HepG2 (cell line): Measurements from ENCODE around the gene PRELID2. TPM values are rescaled to one million over a fixed set of nuclear protein-coding genes. Genes with fewer than 3 reads are reported as not detected.

ENCODE experiments used
- CREM ChIP-seq, 2 experiments: sonication (generic) in 1 of 2; formaldehyde crosslinking in 1 of 2; IDR thresholded peaks; 2 replicates each; pipeline versions ENCODE4 v1.4.0 to v1.6.1; 2016 to 2020; ENCODE audit warnings: antibody characterized with exemption in 1 of 2, mild to moderate bottlenecking in 1 of 2, missing genetic modification reagents in 1 of 2
- ETV5 ChIP-seq: IDR thresholded peaks from 2 replicates; pipeline ENCODE4 v1.6.1; 2018; ENCODE audit warnings: missing biosample characterization, missing genetic modification reagents, inconsistent platforms, borderline replicate concordance
- FIP1L1 ChIP-seq: fragments of 200-400 bp; formaldehyde crosslinking; IDR thresholded peaks from 2 replicates; pipeline ENCODE4 v1.6.1; 2018; ENCODE audit warnings: low read depth, mild to moderate bottlenecking, low read length, moderate library complexity, borderline replicate concordance; ENCODE audit not compliant: insufficient read depth
- MXD4 ChIP-seq: IDR thresholded peaks from 2 replicates; pipeline ENCODE4 v1.6.1; 2016; ENCODE audit warnings: mild to moderate bottlenecking, missing biosample characterization, missing genetic modification reagents
- NFE2L1 ChIP-seq: sonication (generic); formaldehyde crosslinking; IDR thresholded peaks from 2 replicates; pipeline ENCODE4 v1.4.0; 2020; ENCODE audit warnings: missing genetic modification reagents, mild to moderate bottlenecking, borderline replicate concordance
- TGIF2 ChIP-seq: IDR thresholded peaks from 2 replicates; pipeline ENCODE4 v1.6.1; 2016; ENCODE audit warnings: control low read depth, missing compliant biosample characterization
- TOE1 ChIP-seq: sonication (generic); formaldehyde crosslinking; IDR thresholded peaks from 2 replicates; pipeline ENCODE4 v1.4.0; 2020; ENCODE audit warnings: mild to moderate bottlenecking, missing genetic modification reagents
- ZBTB1 ChIP-seq: sonication (generic); formaldehyde crosslinking; IDR thresholded peaks from 2 replicates; pipeline ENCODE4 v1.4.0; 2020; ENCODE audit warnings: missing genetic modification reagents, borderline replicate concordance
- ZBTB38 ChIP-seq: sonication (generic); formaldehyde crosslinking; IDR thresholded peaks from 2 replicates; pipeline ENCODE4 v1.5.1; 2020; ENCODE audit warnings: mild to moderate bottlenecking, missing genetic modification reagents
- ZFP41 ChIP-seq: sonication (generic); formaldehyde crosslinking; IDR thresholded peaks from 2 replicates; pipeline ENCODE4 v1.4.0; 2020; ENCODE audit warnings: mild to moderate bottlenecking, missing genetic modification reagents, borderline replicate concordance
- ZKSCAN8 ChIP-seq: IDR thresholded peaks from 2 replicates; pipeline ENCODE4 v1.6.1; 2016; ENCODE audit warnings: borderline replicate concordance, missing genetic modification reagents, missing compliant biosample characterization
- ZNF484 ChIP-seq: sonication (generic); formaldehyde crosslinking; IDR thresholded peaks from 2 replicates; pipeline ENCODE4 v1.5.1; 2020; ENCODE audit warnings: mild to moderate bottlenecking, low read depth, missing genetic modification reagents, borderline replicate concordance
- ZSCAN9 ChIP-seq: IDR thresholded peaks from 2 replicates; pipeline ENCODE4 v1.6.1; 2016; ENCODE audit warnings: borderline replicate concordance
- polyA plus RNA-seq, 8 experiments: library from polyadenylated mRNA; depleted of rRNA in 3 of 8; stranded (reverse) in 7 of 8; unstranded in 1 of 8; fragments of >200 nt; fragmentation: Illumina TruSeq in 4 of 8; extraction: Trizol in 4 of 8; gene quantifications; 2 replicates each; pipeline versions ENCODE4 v1.2.1 to v1.2.3, GENCODE V29; 2011 to 2016; ENCODE audit warnings: low read depth in 4 of 8, missing spikeins in 1 of 8, mixed read lengths in 1 of 8; ENCODE audit not compliant: insufficient read depth in 1 of 8
- total RNA-seq, 5 experiments: library from RNA; depleted of rRNA; stranded (reverse); fragments of >200 nt; fragmentation: Illumina TruSeq; extraction: Trizol; gene quantifications; 2 replicates each; pipeline ENCODE4 v1.2.3, GENCODE V29; 2016; ENCODE audit warnings: low read depth in 1 of 5
- TF ChIP-seq, protein P1 (sequence below): IDR thresholded peaks from 2 replicates; pipeline ENCODE4 v1.6.1; 2016; ENCODE audit warnings: missing compliant biosample characterization, missing genetic modification reagents, borderline replicate concordance
- TF ChIP-seq, protein P2 (sequence below): fragments of 450-650 bp; IDR thresholded peaks from 2 replicates; pipeline ENCODE4 v1.6.1; 2017; ENCODE audit warnings: mild to moderate bottlenecking
- TF ChIP-seq, protein P3 (sequence below): sonication (generic); formaldehyde crosslinking; IDR thresholded peaks from 2 replicates; pipeline ENCODE4 v1.4.0; 2020; ENCODE audit warnings: mild to moderate bottlenecking, missing genetic modification reagents
- TF ChIP-seq, protein P4 (sequence below): sonication (generic); formaldehyde crosslinking; conservative IDR thresholded peaks from 2 replicates; pipeline ENCODE4 v1.4.0; 2020; ENCODE audit warnings: missing genetic modification reagents
- TF ChIP-seq, protein P5 (sequence below): sonication (generic); formaldehyde crosslinking; IDR thresholded peaks from 2 replicates; pipeline ENCODE4 v1.5.1; 2020; ENCODE audit warnings: missing genetic modification reagents, mild to moderate bottlenecking, borderline replicate concordance

PRELID2 gene
- total and polyA plus RNA-seq, 2 of the 13 experiments (the other 11 are each of a cell fraction or from before 2014, with no cell fraction given) = 10.0 to 22.9 TPM

DNA sequence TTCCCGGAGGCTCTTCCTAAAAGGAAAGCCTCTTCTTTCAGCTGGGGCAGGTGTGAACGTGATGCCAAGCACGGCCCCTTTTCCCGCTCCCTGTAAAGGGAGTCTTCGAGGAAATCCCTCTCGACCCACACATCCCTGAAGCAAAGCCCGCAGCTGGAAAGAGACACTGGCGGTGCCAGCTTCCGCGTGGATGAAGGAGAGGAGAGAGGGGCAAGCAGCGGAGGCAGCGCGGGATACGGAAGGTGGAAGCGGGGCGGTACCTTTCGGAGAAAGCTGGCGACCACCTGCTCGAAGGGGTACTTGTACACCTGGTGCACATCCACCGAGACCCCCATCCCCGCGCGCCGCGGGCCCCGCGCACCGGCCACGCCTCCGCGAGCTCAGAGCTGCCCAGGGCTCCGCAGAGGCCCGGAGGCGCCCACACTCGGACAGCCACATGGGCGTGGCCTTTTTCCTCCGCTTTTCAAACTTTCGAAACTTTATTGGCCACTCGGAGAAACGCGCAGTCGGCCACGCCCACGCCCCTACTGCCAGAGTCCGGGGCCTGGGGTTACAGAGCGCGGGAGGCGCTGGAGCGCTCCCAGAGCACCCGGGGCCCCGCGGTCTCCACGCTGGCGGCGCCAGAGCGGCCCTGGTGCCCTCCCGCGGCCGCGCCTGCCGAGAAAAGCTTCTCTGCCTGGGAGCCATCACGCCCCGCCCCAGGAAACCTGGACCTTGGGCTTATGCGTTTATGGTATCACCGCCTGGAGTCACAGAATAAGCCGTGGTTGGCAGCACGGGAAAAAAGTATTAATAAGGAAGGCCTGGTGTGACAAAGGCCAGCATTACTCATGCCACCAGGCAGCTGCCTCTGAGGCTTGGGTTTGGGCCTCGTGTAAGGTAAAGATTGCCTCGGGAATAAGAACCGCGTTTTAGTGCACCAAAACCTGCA, at the start of gene PRELID2 (continued):
- TF ChIP-seq, protein P1, sequence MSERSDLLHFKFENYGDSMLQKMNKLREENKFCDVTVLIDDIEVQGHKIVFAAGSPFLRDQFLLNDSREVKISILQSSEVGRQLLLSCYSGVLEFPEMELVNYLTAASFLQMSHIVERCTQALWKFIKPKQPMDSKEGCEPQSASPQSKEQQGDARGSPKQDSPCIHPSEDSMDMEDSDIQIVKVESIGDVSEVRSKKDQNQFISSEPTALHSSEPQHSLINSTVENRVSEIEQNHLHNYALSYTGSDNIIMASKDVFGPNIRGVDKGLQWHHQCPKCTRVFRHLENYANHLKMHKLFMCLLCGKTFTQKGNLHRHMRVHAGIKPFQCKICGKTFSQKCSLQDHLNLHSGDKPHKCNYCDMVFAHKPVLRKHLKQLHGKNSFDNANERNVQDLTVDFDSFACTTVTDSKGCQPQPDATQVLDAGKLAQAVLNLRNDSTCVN (CRISPR knock-in tag) = peak; percentile 77; the same call in 1 of the 2 replicates
- TF ChIP-seq, protein P2, sequence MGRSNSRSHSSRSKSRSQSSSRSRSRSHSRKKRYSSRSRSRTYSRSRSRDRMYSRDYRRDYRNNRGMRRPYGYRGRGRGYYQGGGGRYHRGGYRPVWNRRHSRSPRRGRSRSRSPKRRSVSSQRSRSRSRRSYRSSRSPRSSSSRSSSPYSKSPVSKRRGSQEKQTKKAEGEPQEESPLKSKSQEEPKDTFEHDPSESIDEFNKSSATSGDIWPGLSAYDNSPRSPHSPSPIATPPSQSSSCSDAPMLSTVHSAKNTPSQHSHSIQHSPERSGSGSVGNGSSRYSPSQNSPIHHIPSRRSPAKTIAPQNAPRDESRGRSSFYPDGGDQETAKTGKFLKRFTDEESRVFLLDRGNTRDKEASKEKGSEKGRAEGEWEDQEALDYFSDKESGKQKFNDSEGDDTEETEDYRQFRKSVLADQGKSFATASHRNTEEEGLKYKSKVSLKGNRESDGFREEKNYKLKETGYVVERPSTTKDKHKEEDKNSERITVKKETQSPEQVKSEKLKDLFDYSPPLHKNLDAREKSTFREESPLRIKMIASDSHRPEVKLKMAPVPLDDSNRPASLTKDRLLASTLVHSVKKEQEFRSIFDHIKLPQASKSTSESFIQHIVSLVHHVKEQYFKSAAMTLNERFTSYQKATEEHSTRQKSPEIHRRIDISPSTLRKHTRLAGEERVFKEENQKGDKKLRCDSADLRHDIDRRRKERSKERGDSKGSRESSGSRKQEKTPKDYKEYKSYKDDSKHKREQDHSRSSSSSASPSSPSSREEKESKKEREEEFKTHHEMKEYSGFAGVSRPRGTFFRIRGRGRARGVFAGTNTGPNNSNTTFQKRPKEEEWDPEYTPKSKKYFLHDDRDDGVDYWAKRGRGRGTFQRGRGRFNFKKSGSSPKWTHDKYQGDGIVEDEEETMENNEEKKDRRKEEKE = no peak
- TF ChIP-seq, protein P3, sequence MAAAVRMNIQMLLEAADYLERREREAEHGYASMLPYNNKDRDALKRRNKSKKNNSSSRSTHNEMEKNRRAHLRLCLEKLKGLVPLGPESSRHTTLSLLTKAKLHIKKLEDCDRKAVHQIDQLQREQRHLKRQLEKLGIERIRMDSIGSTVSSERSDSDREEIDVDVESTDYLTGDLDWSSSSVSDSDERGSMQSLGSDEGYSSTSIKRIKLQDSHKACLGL (CRISPR knock-in tag) = no peak; the same call in none of the 2 replicates
- TF ChIP-seq ZBTB1 (no peak), ZNF484 (CRISPR knock-in tag) (no peak), TOE1 (no peak), ZBTB38 (CRISPR knock-in tag) (no peak), ZSCAN9 (CRISPR knock-in tag) (peak; percentile 34; the same call in 1 of the 2 replicates), TGIF2 (CRISPR knock-in tag) (peak; percentile 44; the same call in 1 of the 2 replicates), ZFP41 (CRISPR knock-in tag) (peak; percentile 36; the same call in 1 of the 2 replicates), NFE2L1 (CRISPR knock-in tag) (no peak), ETV5 (CRISPR knock-in tag) (no peak), CREM (IDR thresholded peaks at IDR 0.05) (no peak), CREM (CRISPR knock-in tag; IDR thresholded peaks at IDR 0.05) (no peak), ZKSCAN8 (CRISPR knock-in tag) (no peak), FIP1L1 (no peak), MXD4 (CRISPR knock-in tag) (peak; percentile 78; the same call in 1 of the 2 replicates)
- TF ChIP-seq, protein P4, sequence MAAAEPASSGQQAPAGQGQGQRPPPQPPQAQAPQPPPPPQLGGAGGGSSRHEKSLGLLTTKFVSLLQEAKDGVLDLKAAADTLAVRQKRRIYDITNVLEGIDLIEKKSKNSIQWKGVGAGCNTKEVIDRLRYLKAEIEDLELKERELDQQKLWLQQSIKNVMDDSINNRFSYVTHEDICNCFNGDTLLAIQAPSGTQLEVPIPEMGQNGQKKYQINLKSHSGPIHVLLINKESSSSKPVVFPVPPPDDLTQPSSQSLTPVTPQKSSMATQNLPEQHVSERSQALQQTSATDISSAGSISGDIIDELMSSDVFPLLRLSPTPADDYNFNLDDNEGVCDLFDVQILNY (CRISPR knock-in tag) = peak; percentile 58
- TF ChIP-seq, protein P5, sequence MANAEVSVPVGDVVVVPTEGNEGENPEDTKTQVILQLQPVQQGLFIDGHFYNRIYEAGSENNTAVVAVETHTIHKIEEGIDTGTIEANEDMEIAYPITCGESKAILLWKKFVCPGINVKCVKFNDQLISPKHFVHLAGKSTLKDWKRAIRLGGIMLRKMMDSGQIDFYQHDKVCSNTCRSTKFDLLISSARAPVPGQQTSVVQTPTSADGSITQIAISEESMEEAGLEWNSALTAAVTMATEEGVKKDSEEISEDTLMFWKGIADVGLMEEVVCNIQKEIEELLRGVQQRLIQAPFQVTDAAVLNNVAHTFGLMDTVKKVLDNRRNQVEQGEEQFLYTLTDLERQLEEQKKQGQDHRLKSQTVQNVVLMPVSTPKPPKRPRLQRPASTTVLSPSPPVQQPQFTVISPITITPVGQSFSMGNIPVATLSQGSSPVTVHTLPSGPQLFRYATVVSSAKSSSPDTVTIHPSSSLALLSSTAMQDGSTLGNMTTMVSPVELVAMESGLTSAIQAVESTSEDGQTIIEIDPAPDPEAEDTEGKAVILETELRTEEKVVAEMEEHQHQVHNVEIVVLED (CRISPR knock-in tag) = peak; percentile 77; the same call in 1 of the 2 replicates
